A673 (cell line): Measurements from ENCODE around the gene HPCAL1. TPM values are rescaled to one million over a fixed set of nuclear protein-coding genes. Genes with fewer than 3 reads are reported as not detected.
A peak's percentile ranks its signal among the peaks of the same experiment; 100 is the strongest.

Experiments used
- BruUV-seq: library from RNA; stranded (reverse); fragments of 400-500 nt; replicated peaks from 2 replicates; lab custom pipeline; 2021; lab: Mats Ljungman, UMichigan
- CTCF ChIA-PET: fragments of 300-600 bp; sonication (Branson Sonifier 250); formaldehyde crosslinking; loops from one replicate; lab custom pipeline; 2022; ENCODE audit warnings: antibody characterized with exemption; lab: Charles Lee
- POLR2A ChIA-PET: fragments of 300-600 bp; sonication (Branson Sonifier 250); formaldehyde crosslinking; loops from one replicate; lab custom pipeline; 2022; ENCODE audit warnings: antibody characterized with exemption; ENCODE audit not compliant: low non-redundant PET; lab: Charles Lee
- DNase-seq: peaks from one replicate; pipeline ENCODE4 v3.0.0-alpha.2; 2015; ENCODE audit warnings: low spot score
- H3K27ac ChIP-seq: fragments of 200-600 bp; sonication (generic); 2 replicates; pipeline ENCODE4 v1.5.1; 2016; ENCODE audit warnings: mixed run types, low read depth, mild to moderate bottlenecking, mixed read lengths, antibody characterized with exemption, low read length; ENCODE audit not compliant: poor library complexity, severe bottlenecking
- H3K27me3 ChIP-seq: fragments of 200-600 bp; sonication (generic); replicated peaks from 2 replicates; pipeline ENCODE4 v1.6.1; 2017; ENCODE audit warnings: mixed run types, low read depth, mild to moderate bottlenecking, mixed read lengths, antibody characterized with exemption, low read length; ENCODE audit not compliant: insufficient read depth, poor library complexity
- H3K36me3 ChIP-seq: fragments of 200-600 bp; sonication (generic); 2 replicates; pipeline ENCODE4 v1.6.1; 2016; ENCODE audit warnings: mixed run types, mild to moderate bottlenecking, mixed read lengths, antibody characterized with exemption, low read length; ENCODE audit not compliant: insufficient read depth, poor library complexity, severe bottlenecking
- H3K4me1 ChIP-seq: fragments of 200-600 bp; sonication (generic); 2 replicates; pipeline ENCODE4 v1.6.1; 2017; ENCODE audit warnings: mixed run types, mild to moderate bottlenecking, mixed read lengths, antibody characterized with exemption, low read length; ENCODE audit not compliant: insufficient read depth, poor library complexity, severe bottlenecking
- H3K4me3 ChIP-seq: fragments of 200-600 bp; sonication (generic); 2 replicates; pipeline ENCODE4 v1.5.1; 2016; ENCODE audit warnings: low read depth, mixed run types, mild to moderate bottlenecking, mixed read lengths, low read length; ENCODE audit not compliant: poor library complexity, severe bottlenecking
- H3K9me3 ChIP-seq: fragments of 200-600 bp; sonication (generic); 2 replicates; pipeline ENCODE4 v1.6.1; 2016; ENCODE audit warnings: mixed run types, low read depth, mild to moderate bottlenecking, mixed read lengths, antibody characterized with exemption, low read length; ENCODE audit not compliant: poor library complexity, severe bottlenecking
- CTCF ChIP-seq: fragments of 300-800, 200-600 bp; sonication (generic); conservative IDR thresholded peaks from 2 replicates; pipeline ENCODE4 v1.5.1; 2017; ENCODE audit warnings: low read depth, mild to moderate bottlenecking, antibody characterized with exemption, low read length, moderate library complexity, mixed read lengths
- EZH2 ChIP-seq: fragments of 200-600 bp; sonication (generic); IDR thresholded peaks from 2 replicates; pipeline ENCODE4 v1.6.1; 2017; ENCODE audit warnings: borderline replicate concordance, low read depth, mild to moderate bottlenecking, mixed read lengths, antibody characterized with exemption, low read length; ENCODE audit not compliant: poor library complexity, severe bottlenecking
- intact Hi-C: fragments of 100-400 bp; cut with micrococcal nuclease; formaldehyde crosslinking; loops from one replicate; pipeline ENCODE4 v1.10.0; 2022; ENCODE audit not compliant: unreplicated experiment
- total RNA-seq: library from RNA; stranded (reverse); gene quantifications from 2 replicates; pipeline ENCODE4 v1.2.3, GENCODE V29; 2021

HPCAL1 gene
- total RNA-seq, 1 experiment from 2014 or later = 9.7 TPM

- no peaks in the 10 kb centered on the region for H3K9me3 ChIP-seq
- ChIA-PET POLR2A (interaction anchor here (0.6 kb wide), 1 partner anchor 589 kb away, joined by 3 read pairs; no protein-coding TSS in a partner anchor), CTCF (interaction anchor here (0.8 kb wide), 1 partner anchor 352 kb away, joined by 5 read pairs; no protein-coding TSS in a partner anchor)
- peak overlapping the region; percentile 64 for H3K4me3 ChIP-seq
- TSS peak; percentile 77 for BruUV-seq
- H3K36me3 ChIP-seq = peaks cover 17% of the 10 kb centered on the region
- H3K4me1 ChIP-seq = peaks cover 21% of the 10 kb centered on the region
- peak overlapping the region; percentile 85 for H3K27ac ChIP-seq
- DNase-seq = peak; percentile 53
- TF ChIP-seq EZH2 (no peak), CTCF (0 out of 2 replicates have a peak, but pooled peaks have one; percentile 19)
- no peaks in the 10 kb centered on the region for H3K27me3 ChIP-seq
- intact Hi-C loops = loop anchor here (5.0 kb wide), 1 partner anchor 218 kb away; no protein-coding TSS in a partner anchor
Observed at GRCh38 chr2:10448576-10449485, 146.1 kb downstream of the HPCAL1 start.

GRCh38 chr2:10449486-10449831, 146.8 kb downstream of the HPCAL1 start:
- TF ChIP-seq EZH2 (no peak), CTCF (no peak)
- ChIA-PET CTCF (interaction anchor here (0.8 kb wide), 1 partner anchor 352 kb away, joined by 5 read pairs; no protein-coding TSS in a partner anchor), POLR2A (interaction anchor here (0.6 kb wide), 1 partner anchor 241 kb away, joined by 11 read pairs; no protein-coding TSS in a partner anchor)
- no TSS peak for BruUV-seq
- peaks cover 10% of the 10 kb centered on the region for H3K36me3 ChIP-seq
- H3K27me3 ChIP-seq = no peaks in the 10 kb centered on the region
- no peaks in the 10 kb centered on the region for H3K9me3 ChIP-seq
- H3K4me1 ChIP-seq = peaks cover 21% of the 10 kb centered on the region
- peak overlapping the region; percentile 85 for H3K27ac ChIP-seq
- peak overlapping the region; percentile 64 for H3K4me3 ChIP-seq
- DNase-seq = no peak
- intact Hi-C loops = loop anchor here (5.0 kb wide), 1 partner anchor 218 kb away; no protein-coding TSS in a partner anchor

GRCh38 chr2:10449838-10450691, 147.4 kb downstream of the HPCAL1 start:
- Histone ChIP-seq H3K4me1 (peaks cover 21% of the 10 kb centered on the region), H3K4me3 (peak overlapping the region; percentile 64), H3K27ac (no peak overlapping the region), H3K27me3 (no peaks in the 10 kb centered on the region), H3K9me3 (no peaks in the 10 kb centered on the region), H3K36me3 (peaks cover 4% of the 10 kb centered on the region)
- ChIA-PET POLR2A (interaction anchor here (0.6 kb wide), 2 partner anchors 240 to 736 kb away, joined by 3 to 11 read pairs; no protein-coding TSS in a partner anchor), CTCF (interaction anchor here (0.8 kb wide), 1 partner anchor 353 kb away, joined by 5 read pairs; no protein-coding TSS in a partner anchor)
- intact Hi-C loops = loop anchor here (5.0 kb wide), 1 partner anchor 217 kb away; no protein-coding TSS in a partner anchor
- BruUV-seq = no TSS peak
- DNase-seq = peak; percentile 30
- TF ChIP-seq CTCF = no peak
- no peak for TF ChIP-seq EZH2
